ENCODE measurements around the gene SSNA1.

DNA sequence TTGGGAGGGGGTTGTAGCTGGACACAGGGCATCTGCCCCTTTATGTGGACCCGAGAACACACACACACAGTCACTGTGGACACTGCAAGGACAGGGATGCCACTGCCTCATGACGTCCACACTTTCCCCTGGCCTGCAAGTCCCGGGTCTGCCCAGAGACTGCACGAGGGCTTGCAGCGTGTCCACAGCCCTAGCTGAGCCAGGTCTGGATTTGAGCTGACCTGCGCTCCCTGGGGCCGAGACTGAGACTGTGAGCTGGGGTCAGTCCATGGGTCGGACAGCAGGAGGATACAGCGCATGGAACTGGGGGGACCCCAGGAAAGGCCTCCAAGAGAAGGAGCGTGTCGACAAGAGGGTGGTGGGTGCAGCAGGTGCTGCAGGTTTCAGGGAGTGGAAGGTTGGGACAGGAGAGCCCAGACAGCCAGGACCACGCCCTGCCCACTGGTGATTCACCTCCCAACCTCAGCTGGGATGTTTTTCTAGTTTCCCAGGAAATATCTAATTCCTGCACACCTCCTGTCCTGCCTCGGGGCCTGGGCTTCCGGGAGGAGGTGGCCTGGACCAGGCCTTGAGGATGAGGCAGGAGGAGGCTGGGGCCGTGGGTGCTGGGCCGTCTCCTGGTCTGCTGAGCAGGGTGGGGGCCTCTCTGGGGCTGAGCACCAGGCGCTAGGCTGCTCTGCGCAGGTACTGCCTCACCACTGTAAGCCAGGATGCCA is 38.0 kb downstream of the SSNA1 start:
- TF ChIP-seq, protein P1, sequence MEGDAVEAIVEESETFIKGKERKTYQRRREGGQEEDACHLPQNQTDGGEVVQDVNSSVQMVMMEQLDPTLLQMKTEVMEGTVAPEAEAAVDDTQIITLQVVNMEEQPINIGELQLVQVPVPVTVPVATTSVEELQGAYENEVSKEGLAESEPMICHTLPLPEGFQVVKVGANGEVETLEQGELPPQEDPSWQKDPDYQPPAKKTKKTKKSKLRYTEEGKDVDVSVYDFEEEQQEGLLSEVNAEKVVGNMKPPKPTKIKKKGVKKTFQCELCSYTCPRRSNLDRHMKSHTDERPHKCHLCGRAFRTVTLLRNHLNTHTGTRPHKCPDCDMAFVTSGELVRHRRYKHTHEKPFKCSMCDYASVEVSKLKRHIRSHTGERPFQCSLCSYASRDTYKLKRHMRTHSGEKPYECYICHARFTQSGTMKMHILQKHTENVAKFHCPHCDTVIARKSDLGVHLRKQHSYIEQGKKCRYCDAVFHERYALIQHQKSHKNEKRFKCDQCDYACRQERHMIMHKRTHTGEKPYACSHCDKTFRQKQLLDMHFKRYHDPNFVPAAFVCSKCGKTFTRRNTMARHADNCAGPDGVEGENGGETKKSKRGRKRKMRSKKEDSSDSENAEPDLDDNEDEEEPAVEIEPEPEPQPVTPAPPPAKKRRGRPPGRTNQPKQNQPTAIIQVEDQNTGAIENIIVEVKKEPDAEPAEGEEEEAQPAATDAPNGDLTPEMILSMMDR (IDR thresholded peaks at IDR 0.05; ENCODE audit: low read depth, low read length), result no peak
- TF ChIP-seq EZH2phosphoT487 (IDR thresholded peaks at IDR 0.05; ENCODE audit: low read depth), result no peak
